Panc1 (cell line): Measurements from ENCODE around the gene GFRA1. TPM values are rescaled to one million over a fixed set of nuclear protein-coding genes. Genes with fewer than 3 reads are reported as not detected.

Experiments
- ATAC-seq: fragments of 200-7000 bp; cut with Tn5 transposase; 2 replicates; pipeline ENCODE4 v1.9.1; 2020; ENCODE audit warnings: mild to moderate bottlenecking, moderate library complexity
- BruUV-seq: library from RNA; stranded (reverse); fragments of 400-500 nt; replicated peaks from 2 replicates; lab custom pipeline; 2021; lab: Mats Ljungman, UMichigan
- CTCF ChIA-PET: fragments of 300-600 bp; sonication (Branson Sonifier 250); formaldehyde crosslinking; loops from one replicate; lab custom pipeline; 2022; ENCODE audit warnings: antibody characterized with exemption; lab: Charles Lee
- POLR2A ChIA-PET: fragments of 300-600 bp; sonication (Branson Sonifier 250); formaldehyde crosslinking; loops from one replicate; lab custom pipeline; 2022; ENCODE audit warnings: antibody characterized with exemption; lab: Charles Lee
- DNase-seq: peaks from one replicate; pipeline ENCODE4 v3.0.0-alpha.2; 2010; ENCODE audit warnings: low read depth, low spot score
- H3K27ac ChIP-seq: 2 replicates; pipeline ENCODE4 v1.5.1; 2011; ENCODE audit warnings: mild to moderate bottlenecking, low read length, inconsistent platforms
- H3K27me3 ChIP-seq: fragments of 200-500 bp; sonication (Bioruptor generic); 2 replicates; pipeline ENCODE4 v1.6.0; 2014; ENCODE audit warnings: low read length, inconsistent platforms; ENCODE audit not compliant: control insufficient read depth, insufficient read depth
- H3K36me3 ChIP-seq: fragments of 200-500 bp; sonication (Bioruptor generic); 2 replicates; pipeline ENCODE4 v1.5.1; 2014; ENCODE audit warnings: inconsistent platforms, mild to moderate bottlenecking, low read length, moderate library complexity; ENCODE audit not compliant: control insufficient read depth, insufficient read depth
- H3K4me1 ChIP-seq: 2 replicates; pipeline ENCODE4 v1.5.1; 2011; ENCODE audit warnings: inconsistent platforms, mild to moderate bottlenecking, low read length, moderate library complexity; ENCODE audit not compliant: control insufficient read depth, insufficient read depth
- H3K4me3 ChIP-seq, 2 experiments: 2 replicates each; pipeline ENCODE4 v1.5.1; 2011 to 2012; ENCODE audit warnings: low read depth in 2 of 2, low read length in 2 of 2, mild to moderate bottlenecking in 2 of 2, inconsistent platforms in 1 of 2, moderate library complexity in 1 of 2
- H3K9me3 ChIP-seq: fragments of 200-500 bp; sonication (Bioruptor generic); 2 replicates; pipeline ENCODE4 v1.5.1; 2014; ENCODE audit warnings: low read depth, mild to moderate bottlenecking, inconsistent platforms, low read length, moderate library complexity; ENCODE audit not compliant: control insufficient read depth, insufficient read depth
- POLR2AphosphoS5 ChIP-seq: IDR thresholded peaks from 2 replicates; pipeline ENCODE4 v1.6.1; 2012; ENCODE audit warnings: mild to moderate bottlenecking, low read depth, low read length, moderate library complexity
- SIN3A ChIP-seq: IDR thresholded peaks from 2 replicates; pipeline ENCODE4 v1.6.1; 2012; ENCODE audit warnings: low read depth, mild to moderate bottlenecking, low read length, moderate library complexity, borderline replicate concordance; ENCODE audit not compliant: insufficient read depth
- TCF7L2 ChIP-seq: IDR thresholded peaks from 2 replicates; pipeline ENCODE4 v1.6.1; 2011; ENCODE audit warnings: mild to moderate bottlenecking, low read depth, low read length, inconsistent platforms
- in situ Hi-C: cut with HindIII; loops from 2 replicates; pipeline ENCODE4 v1.10.0; 2016; ENCODE audit warnings: low sequenced_read_pairs, low pct_unique_long_range_greater_than_20kb
- intact Hi-C: fragments of 100-400 bp; cut with micrococcal nuclease; formaldehyde crosslinking; loops from one replicate; pipeline ENCODE4 v1.10.0; 2022; ENCODE audit not compliant: unreplicated experiment
- total RNA-seq: library from RNA; stranded (reverse); gene quantifications from one replicate; pipeline ENCODE4 v1.2.1, GENCODE V29; 2021; ENCODE audit not compliant: unreplicated experiment
- TF ChIP-seq, protein P1 (sequence below): fragments of 450-650 bp; IDR thresholded peaks from 2 replicates; pipeline ENCODE4 v1.5.1; 2017; ENCODE audit warnings: mild to moderate bottlenecking
- TF ChIP-seq, protein P2 (sequence below), 2 experiments: IDR thresholded peaks; 2 replicates each; pipeline ENCODE4 v1.6.1; 2011 to 2012; ENCODE audit warnings: low read depth in 2 of 2, control low read depth in 1 of 2, low read length in 1 of 2, mild to moderate bottlenecking in 1 of 2, moderate library complexity in 1 of 2; ENCODE audit not compliant: insufficient read depth in 1 of 2

GFRA1 gene
- total RNA-seq, 1 experiment from 2014 or later = 0.10 TPM

DNA sequence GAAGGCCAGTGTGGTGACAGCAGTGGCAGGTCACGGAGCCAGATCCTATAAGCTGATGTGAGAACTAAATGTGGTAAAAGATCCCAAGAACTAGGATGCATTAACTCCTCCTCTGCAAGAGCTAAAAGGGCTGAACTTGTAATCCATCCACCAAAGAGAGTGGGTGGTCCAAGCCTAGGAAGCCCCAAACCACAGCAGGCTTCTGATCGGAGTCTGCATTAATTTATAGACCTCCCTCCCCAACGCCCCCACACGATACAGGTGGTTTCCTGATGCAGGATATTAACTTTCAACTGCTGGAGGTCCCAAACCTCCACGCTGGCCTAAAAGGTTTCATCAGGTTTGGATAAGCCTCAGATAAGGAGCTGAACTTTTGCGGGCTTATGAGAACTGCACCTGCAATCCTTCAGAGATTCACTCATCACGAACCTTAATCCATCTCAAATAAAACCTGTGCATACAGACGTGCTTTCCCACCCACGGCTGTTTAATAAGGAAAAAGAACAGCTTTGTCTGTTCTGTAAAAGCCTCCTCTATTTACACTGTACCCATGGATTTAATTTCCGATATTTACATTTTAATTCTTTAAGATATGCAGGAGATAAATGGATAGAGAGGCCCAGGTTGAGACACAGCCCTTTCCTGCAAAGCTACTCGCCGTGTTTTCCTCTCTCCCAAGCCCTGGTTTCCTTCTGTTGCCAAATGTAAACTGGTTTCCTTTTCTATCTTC is 74.9 kb downstream of the GFRA1 start:
- ChIA-PET POLR2A (no interaction called here), CTCF (no interaction called here)
- no peaks in the 10 kb centered on the region for H3K36me3 ChIP-seq
- H3K4me1 ChIP-seq = no peaks in the 10 kb centered on the region
- intact Hi-C loops = no loop called here
- H3K27me3 ChIP-seq = peaks cover 2% of the 10 kb centered on the region; the same call in 1 of the 2 replicates
- in situ Hi-C loops = no loop called here
- no peak overlapping the region for H3K27ac ChIP-seq
- ATAC-seq (no peak), DNase-seq (no peak)
- H3K4me3 ChIP-seq = no peak overlapping the region
- BruUV-seq = no TSS peak
- H3K9me3 ChIP-seq = no peaks in the 10 kb centered on the region; the same call in 1 of the 2 replicates
- TF ChIP-seq SIN3A (no peak), POLR2AphosphoS5 (no peak), TCF7L2 (no peak)
- TF ChIP-seq, protein P1, sequence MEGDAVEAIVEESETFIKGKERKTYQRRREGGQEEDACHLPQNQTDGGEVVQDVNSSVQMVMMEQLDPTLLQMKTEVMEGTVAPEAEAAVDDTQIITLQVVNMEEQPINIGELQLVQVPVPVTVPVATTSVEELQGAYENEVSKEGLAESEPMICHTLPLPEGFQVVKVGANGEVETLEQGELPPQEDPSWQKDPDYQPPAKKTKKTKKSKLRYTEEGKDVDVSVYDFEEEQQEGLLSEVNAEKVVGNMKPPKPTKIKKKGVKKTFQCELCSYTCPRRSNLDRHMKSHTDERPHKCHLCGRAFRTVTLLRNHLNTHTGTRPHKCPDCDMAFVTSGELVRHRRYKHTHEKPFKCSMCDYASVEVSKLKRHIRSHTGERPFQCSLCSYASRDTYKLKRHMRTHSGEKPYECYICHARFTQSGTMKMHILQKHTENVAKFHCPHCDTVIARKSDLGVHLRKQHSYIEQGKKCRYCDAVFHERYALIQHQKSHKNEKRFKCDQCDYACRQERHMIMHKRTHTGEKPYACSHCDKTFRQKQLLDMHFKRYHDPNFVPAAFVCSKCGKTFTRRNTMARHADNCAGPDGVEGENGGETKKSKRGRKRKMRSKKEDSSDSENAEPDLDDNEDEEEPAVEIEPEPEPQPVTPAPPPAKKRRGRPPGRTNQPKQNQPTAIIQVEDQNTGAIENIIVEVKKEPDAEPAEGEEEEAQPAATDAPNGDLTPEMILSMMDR = no peak
- TF ChIP-seq, protein P2, sequence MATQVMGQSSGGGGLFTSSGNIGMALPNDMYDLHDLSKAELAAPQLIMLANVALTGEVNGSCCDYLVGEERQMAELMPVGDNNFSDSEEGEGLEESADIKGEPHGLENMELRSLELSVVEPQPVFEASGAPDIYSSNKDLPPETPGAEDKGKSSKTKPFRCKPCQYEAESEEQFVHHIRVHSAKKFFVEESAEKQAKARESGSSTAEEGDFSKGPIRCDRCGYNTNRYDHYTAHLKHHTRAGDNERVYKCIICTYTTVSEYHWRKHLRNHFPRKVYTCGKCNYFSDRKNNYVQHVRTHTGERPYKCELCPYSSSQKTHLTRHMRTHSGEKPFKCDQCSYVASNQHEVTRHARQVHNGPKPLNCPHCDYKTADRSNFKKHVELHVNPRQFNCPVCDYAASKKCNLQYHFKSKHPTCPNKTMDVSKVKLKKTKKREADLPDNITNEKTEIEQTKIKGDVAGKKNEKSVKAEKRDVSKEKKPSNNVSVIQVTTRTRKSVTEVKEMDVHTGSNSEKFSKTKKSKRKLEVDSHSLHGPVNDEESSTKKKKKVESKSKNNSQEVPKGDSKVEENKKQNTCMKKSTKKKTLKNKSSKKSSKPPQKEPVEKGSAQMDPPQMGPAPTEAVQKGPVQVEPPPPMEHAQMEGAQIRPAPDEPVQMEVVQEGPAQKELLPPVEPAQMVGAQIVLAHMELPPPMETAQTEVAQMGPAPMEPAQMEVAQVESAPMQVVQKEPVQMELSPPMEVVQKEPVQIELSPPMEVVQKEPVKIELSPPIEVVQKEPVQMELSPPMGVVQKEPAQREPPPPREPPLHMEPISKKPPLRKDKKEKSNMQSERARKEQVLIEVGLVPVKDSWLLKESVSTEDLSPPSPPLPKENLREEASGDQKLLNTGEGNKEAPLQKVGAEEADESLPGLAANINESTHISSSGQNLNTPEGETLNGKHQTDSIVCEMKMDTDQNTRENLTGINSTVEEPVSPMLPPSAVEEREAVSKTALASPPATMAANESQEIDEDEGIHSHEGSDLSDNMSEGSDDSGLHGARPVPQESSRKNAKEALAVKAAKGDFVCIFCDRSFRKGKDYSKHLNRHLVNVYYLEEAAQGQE (IDR thresholded peaks at IDR 0.05; ENCODE audit: insufficient read depth in 1 of 2, low read depth in 2 of 2, low read length in 1 of 2) = no peak

DNA sequence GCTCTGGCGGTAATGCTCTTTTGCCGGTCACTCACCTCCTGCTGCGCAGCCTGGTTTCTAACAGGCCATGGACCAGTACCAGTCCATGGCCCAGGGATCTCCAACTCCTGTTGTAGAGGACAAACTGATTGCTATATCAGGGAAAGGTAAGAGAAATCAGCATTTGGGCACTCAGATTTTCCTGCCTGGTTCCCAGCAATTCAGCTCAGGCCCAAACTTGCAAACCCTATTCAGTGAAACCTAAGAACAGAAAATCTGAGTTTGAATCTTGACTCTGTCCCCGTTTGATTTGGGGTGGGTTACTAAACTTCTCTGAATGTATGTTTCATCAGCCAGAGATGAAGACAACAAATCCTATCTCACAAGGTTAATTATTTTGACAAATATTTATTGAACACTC is 77.4 kb downstream of the GFRA1 start:
- no peaks in the 10 kb centered on the region; the same call in 1 of the 2 replicates for H3K9me3 ChIP-seq
- ChIA-PET POLR2A (no interaction called here), CTCF (no interaction called here)
- no peaks in the 10 kb centered on the region for H3K4me1 ChIP-seq
- DNase-seq (no peak), ATAC-seq (no peak)
- intact Hi-C loops = no loop called here
- H3K27ac ChIP-seq = no peak overlapping the region
- in situ Hi-C loops = no loop called here
- no TSS peak for BruUV-seq
- no peaks in the 10 kb centered on the region for H3K36me3 ChIP-seq
- no peaks in the 10 kb centered on the region for H3K27me3 ChIP-seq
- no peak for TF ChIP-seq POLR2AphosphoS5
- TF ChIP-seq SIN3A = no peak
- TF ChIP-seq TCF7L2 = no peak
- TF ChIP-seq, protein P2 (IDR thresholded peaks at IDR 0.05; ENCODE audit: insufficient read depth in 1 of 2, low read depth in 2 of 2, low read length in 1 of 2) = no peak
- TF ChIP-seq, protein P1 = no peak
- no peak overlapping the region for H3K4me3 ChIP-seq
